Ascending aorta (tissue), 2 donors: ENCODE results near the gene XPR1. TPM values are rescaled to one million over a fixed set of nuclear protein-coding genes. Genes with fewer than 3 reads are reported as not detected.

ENCODE experiments used
- DNase-seq, 2 donors: peaks; one replicate each; pipeline ENCODE4 v3.0.0-alpha.2; 2019; ENCODE audit warnings: low spot score in 2 of 2
- H3K27ac ChIP-seq, 2 donors: fragments of 200-600 bp; sonication (generic); one replicate each; pipeline ENCODE4 v1.5.1; 2016 to 2017; ENCODE audit warnings: mild to moderate bottlenecking in 1 of 2
- H3K27me3 ChIP-seq: fragments of 200-600 bp; sonication (generic); one replicate; pipeline ENCODE4 v1.5.1; 2017
- H3K36me3 ChIP-seq, 2 donors: fragments of 200-600 bp; sonication (generic); one replicate each; pipeline ENCODE4 v1.5.1; 2016
- H3K4me1 ChIP-seq, 2 donors: fragments of 200-600 bp; sonication (generic); one replicate each; pipeline ENCODE4 v1.5.1; 2016 to 2017; ENCODE audit warnings: mild to moderate bottlenecking in 1 of 2
- H3K4me3 ChIP-seq, 2 donors: fragments of 200-600 bp; sonication (generic); one replicate each; pipeline ENCODE4 v1.5.1; 2016 to 2017; ENCODE audit warnings: mild to moderate bottlenecking in 1 of 2
- H3K9me3 ChIP-seq, 2 donors: fragments of 200-600 bp; sonication (generic); one replicate each; pipeline ENCODE4 v1.5.1; 2016
- CTCF ChIP-seq, 3 experiments: fragments of 200-600 bp in 2 of 3; fragments of 450-650 bp in 1 of 3; sonication (generic) in 2 of 3; IDR thresholded peaks; one replicate each; pipeline ENCODE4 v1.5.1; 2016 to 2019; ENCODE audit warnings: antibody characterized with exemption in 3 of 3, mild to moderate bottlenecking in 1 of 3, moderate library complexity in 1 of 3
- intact Hi-C: fragments of 100-400 bp; cut with DNase I; formaldehyde crosslinking; loops from one replicate; pipeline ENCODE4 v1.15.1; 2023
- total RNA-seq: library from RNA; depleted of rRNA; stranded (reverse); fragments of >200 nt; gene quantifications from one replicate; pipeline ENCODE4 v1.1.0, GENCODE V29; 2016

Gene XPR1
- total RNA-seq, 1 donor from 2014 or later: 41.6 TPM

- no peak for DNase-seq
- Histone ChIP-seq H3K36me3 (peaks cover 0 to 18% of the 10 kb centered on the region in 2 donors), H3K4me1 (no peaks in the 10 kb centered on the region), H3K27ac (no peak overlapping the region), H3K27me3 (no peaks in the 10 kb centered on the region), H3K9me3 (no peaks in the 10 kb centered on the region), H3K4me3 (no peak overlapping the region)
- no peak for TF ChIP-seq CTCF (IDR thresholded peaks at IDR 0.05)
- intact Hi-C loops: no loop called here
Measured at GRCh38 chr1:180805316-180805715, 173.5 kb downstream of the XPR1 start.

GRCh38 chr1:180811298-180811697 is 179.5 kb downstream of the XPR1 start:
- Histone ChIP-seq H3K36me3 (peaks cover 4 to 29% of the 10 kb centered on the region in 2 donors), H3K4me3 (no peak overlapping the region), H3K4me1 (no peaks in the 10 kb centered on the region), H3K27me3 (no peaks in the 10 kb centered on the region), H3K27ac (no peak overlapping the region), H3K9me3 (no peaks in the 10 kb centered on the region)
- intact Hi-C loops: no loop called here
- TF ChIP-seq CTCF (IDR thresholded peaks at IDR 0.05): no peak
- DNase-seq: no peak

- Histone ChIP-seq H3K27ac (no peak overlapping the region), H3K36me3 (peaks cover 4 to 27% of the 10 kb centered on the region in 2 donors), H3K27me3 (no peaks in the 10 kb centered on the region), H3K4me1 (no peaks in the 10 kb centered on the region), H3K4me3 (no peak overlapping the region), H3K9me3 (no peaks in the 10 kb centered on the region)
- no peak for TF ChIP-seq CTCF (IDR thresholded peaks at IDR 0.05)
- intact Hi-C loops: no loop called here
- no peak for DNase-seq
Measured at GRCh38 chr1:180811886-180812285, 180.1 kb downstream of the XPR1 start.

GRCh38 chr1:180814258-180814657 is 182.4 kb downstream of the XPR1 start:
- H3K9me3 ChIP-seq: no peaks in the 10 kb centered on the region
- no peaks in the 10 kb centered on the region for H3K4me1 ChIP-seq
- H3K27ac ChIP-seq: no peak overlapping the region
- peaks cover 4 to 21% of the 10 kb centered on the region in 2 donors for H3K36me3 ChIP-seq
- no peaks in the 10 kb centered on the region for H3K27me3 ChIP-seq
- DNase-seq: no peak
- H3K4me3 ChIP-seq: no peak overlapping the region
- TF ChIP-seq CTCF (IDR thresholded peaks at IDR 0.05): no peak
- intact Hi-C loops: no loop called here

GRCh38 chr1:180815188-180815587 is 183.4 kb downstream of the XPR1 start:
- DNase-seq: no peak
- TF ChIP-seq CTCF (IDR thresholded peaks at IDR 0.05): no peak
- Histone ChIP-seq H3K36me3 (peaks cover 4 to 21% of the 10 kb centered on the region in 2 donors), H3K27ac (no peak overlapping the region), H3K9me3 (no peaks in the 10 kb centered on the region), H3K4me1 (no peaks in the 10 kb centered on the region), H3K4me3 (no peak overlapping the region), H3K27me3 (no peaks in the 10 kb centered on the region)
- intact Hi-C loops: no loop called here

GRCh38 chr1:180816132-180816531 is 184.3 kb downstream of the XPR1 start:
- H3K4me3 ChIP-seq: no peak overlapping the region
- H3K4me1 ChIP-seq: no peaks in the 10 kb centered on the region
- H3K27ac ChIP-seq: no peak overlapping the region
- no peak for TF ChIP-seq CTCF (IDR thresholded peaks at IDR 0.05)
- peaks cover 4 to 21% of the 10 kb centered on the region in 2 donors for H3K36me3 ChIP-seq
- intact Hi-C loops: no loop called here
- peaks cover 0 to 4% of the 10 kb centered on the region in 2 donors for H3K9me3 ChIP-seq
- no peak for DNase-seq
- no peaks in the 10 kb centered on the region for H3K27me3 ChIP-seq
